Retinal pigment epithelial cell (primary cell): Measurements from ENCODE around the gene PAX9.

Source experiments
- DNase-seq: peaks from one replicate; pipeline ENCODE4 v3.0.0-alpha.2; 2010; ENCODE audit warnings: low read depth
- H3K4me3 ChIP-seq: 2 replicates; pipeline ENCODE4 v1.5.1; 2011; ENCODE audit warnings: mild to moderate bottlenecking, low read length, control low read depth, moderate library complexity
- TF ChIP-seq, protein P1 (sequence below): conservative IDR thresholded peaks from 2 replicates; pipeline ENCODE4 v1.5.1; 2011; ENCODE audit warnings: low read depth, low read length, control low read depth, inconsistent platforms

The PAX9 gene

DNA sequence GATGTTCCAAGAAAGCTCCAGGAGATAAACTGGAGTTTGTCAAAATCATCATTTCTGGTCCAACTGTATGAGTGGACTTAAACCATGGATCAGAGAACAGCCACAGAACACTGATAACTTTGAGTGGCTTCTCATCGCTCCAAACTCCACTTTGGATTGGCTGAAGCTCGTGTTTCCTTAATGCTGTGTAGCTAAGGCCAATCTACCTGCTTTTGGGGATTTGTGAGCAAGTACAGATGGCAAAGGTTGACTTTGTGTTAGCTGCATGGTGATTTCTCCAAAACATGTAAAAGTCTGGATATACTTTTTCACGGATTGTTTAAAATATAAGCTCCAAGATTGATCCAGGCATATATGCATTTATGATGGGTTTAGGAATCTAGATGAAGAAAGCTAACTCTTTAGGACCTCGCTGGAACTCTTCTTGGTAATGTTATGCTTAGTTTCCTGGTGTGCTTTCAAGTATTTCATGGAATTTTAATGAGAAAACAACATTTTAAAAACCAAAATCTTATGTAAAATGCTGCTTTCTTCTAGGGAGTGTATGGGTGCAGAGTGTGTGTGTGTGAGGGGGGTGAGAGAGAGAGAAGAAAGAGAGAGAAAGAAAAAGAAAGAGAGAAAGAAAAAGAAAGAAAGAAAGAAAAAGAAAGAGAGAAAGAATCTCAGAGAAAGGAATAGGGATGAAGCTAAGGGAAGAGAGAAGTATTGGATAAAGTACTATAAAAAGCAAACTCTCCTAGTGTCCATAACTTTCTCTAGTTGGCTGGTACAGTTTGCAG, 11.6 kb upstream of the PAX9 start:
- TF ChIP-seq, protein P1, sequence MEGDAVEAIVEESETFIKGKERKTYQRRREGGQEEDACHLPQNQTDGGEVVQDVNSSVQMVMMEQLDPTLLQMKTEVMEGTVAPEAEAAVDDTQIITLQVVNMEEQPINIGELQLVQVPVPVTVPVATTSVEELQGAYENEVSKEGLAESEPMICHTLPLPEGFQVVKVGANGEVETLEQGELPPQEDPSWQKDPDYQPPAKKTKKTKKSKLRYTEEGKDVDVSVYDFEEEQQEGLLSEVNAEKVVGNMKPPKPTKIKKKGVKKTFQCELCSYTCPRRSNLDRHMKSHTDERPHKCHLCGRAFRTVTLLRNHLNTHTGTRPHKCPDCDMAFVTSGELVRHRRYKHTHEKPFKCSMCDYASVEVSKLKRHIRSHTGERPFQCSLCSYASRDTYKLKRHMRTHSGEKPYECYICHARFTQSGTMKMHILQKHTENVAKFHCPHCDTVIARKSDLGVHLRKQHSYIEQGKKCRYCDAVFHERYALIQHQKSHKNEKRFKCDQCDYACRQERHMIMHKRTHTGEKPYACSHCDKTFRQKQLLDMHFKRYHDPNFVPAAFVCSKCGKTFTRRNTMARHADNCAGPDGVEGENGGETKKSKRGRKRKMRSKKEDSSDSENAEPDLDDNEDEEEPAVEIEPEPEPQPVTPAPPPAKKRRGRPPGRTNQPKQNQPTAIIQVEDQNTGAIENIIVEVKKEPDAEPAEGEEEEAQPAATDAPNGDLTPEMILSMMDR: no peak
- no peak overlapping the region for H3K4me3 ChIP-seq
- DNase-seq: no peak

GRCh38 chr14:36652542-36653201, 9.0 kb upstream of the PAX9 start:
- TF ChIP-seq, protein P1: no peak
- DNase-seq: no peak
- H3K4me3 ChIP-seq: no peak overlapping the region

DNA sequence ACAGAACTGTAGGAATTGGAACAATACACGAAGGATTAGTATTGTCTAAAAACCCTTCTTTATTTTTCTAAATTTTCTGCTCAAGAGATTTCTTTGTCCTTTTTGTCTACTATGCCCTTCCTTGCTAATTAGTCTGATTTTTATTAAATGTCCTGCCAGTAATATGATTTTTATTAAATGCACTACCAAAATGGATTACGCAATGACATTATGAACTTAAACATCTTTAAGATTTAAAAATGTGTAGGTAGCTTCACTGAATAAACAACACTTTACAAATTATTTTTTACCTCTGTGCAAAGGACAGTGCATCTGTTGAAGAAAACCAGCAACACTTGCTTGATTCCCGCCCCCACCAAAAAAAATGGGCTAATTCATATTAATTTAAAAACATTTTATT, 8.2 kb upstream of the PAX9 start:
- TF ChIP-seq, protein P1: no peak
- no peak for DNase-seq
- no peak overlapping the region for H3K4me3 ChIP-seq

GRCh38 chr14:36653962-36654793, 7.5 kb upstream of the PAX9 start:
- no peak overlapping the region for H3K4me3 ChIP-seq
- no peak for DNase-seq
- TF ChIP-seq, protein P1: no peak

GRCh38 chr14:36654794-36655381, 6.8 kb upstream of the PAX9 start:
- TF ChIP-seq, protein P1: no peak
- no peak for DNase-seq
- no peak overlapping the region for H3K4me3 ChIP-seq

DNA sequence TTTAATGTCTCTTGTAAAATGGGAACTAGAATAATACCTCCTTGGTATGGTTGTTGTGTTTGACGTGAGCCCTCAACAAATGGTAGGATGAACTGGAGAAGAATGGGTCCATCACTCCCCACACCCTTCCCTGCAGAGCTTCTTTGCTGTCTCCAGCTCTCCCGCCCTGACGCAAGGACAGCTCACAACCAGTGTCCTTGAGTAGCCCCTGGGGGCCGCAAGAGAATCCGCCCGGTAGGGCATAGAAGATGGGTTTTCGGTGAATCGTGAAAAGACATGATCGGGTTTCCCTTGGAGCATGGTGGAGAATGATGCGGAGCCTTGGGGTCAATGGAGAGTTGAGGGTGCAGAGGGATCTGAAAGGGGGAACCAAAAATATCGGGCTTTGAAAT, 6.1 kb upstream of the PAX9 start:
- no peak for DNase-seq
- H3K4me3 ChIP-seq: no peak overlapping the region
- TF ChIP-seq, protein P1: no peak
